Mesenchymal stem cell (in vitro differentiated cells and primary cell): ENCODE measurements around the gene DNTTIP2.
"Not testable (repeated sequence)": the region's sequence is repeated elsewhere in the genome, so short reads cannot be mapped to it uniquely, and the experiment has no call there.

Experiments
- DNase-seq: peaks from one replicate; pipeline ENCODE4 v3.0.0-alpha.2; 2013
- H2AFZ ChIP-seq: one replicate; pipeline ENCODE4 v1.6.1; 2013; ENCODE audit warnings: low read depth, mild to moderate bottlenecking, control low read depth, inconsistent platforms, low read length, moderate library complexity
- H2AK5ac ChIP-seq: 2 replicates; pipeline ENCODE4 v1.6.1; 2013; ENCODE audit warnings: low read length, moderate library complexity, mild to moderate bottlenecking, inconsistent platforms; ENCODE audit not compliant: severe bottlenecking
- H2BK120ac ChIP-seq: one replicate; pipeline ENCODE4 v1.6.1; 2013; ENCODE audit warnings: low read depth, mild to moderate bottlenecking, inconsistent platforms, low read length, moderate library complexity
- H2BK12ac ChIP-seq, 2 experiments: one replicate each; pipeline ENCODE4 v1.6.1; 2013; ENCODE audit warnings: inconsistent platforms in 2 of 2, low read length in 2 of 2, mild to moderate bottlenecking in 2 of 2, moderate library complexity in 2 of 2, control low read depth in 1 of 2
- H2BK15ac ChIP-seq: one replicate; pipeline ENCODE4 v1.6.1; 2013; ENCODE audit warnings: mild to moderate bottlenecking, low read depth, inconsistent platforms; ENCODE audit not compliant: poor library complexity, severe bottlenecking
- H2BK5ac ChIP-seq: 2 replicates; pipeline ENCODE4 v1.6.1; 2013; ENCODE audit warnings: low read depth, mild to moderate bottlenecking, low read length, control low read depth, inconsistent platforms; ENCODE audit not compliant: poor library complexity, severe bottlenecking
- H3K14ac ChIP-seq, 2 experiments: one replicate each; pipeline ENCODE4 v1.6.1; 2013; ENCODE audit warnings: inconsistent platforms in 2 of 2, low read length in 2 of 2, control low read depth in 1 of 2, mild to moderate bottlenecking in 1 of 2, moderate library complexity in 1 of 2
- H3K18ac ChIP-seq, 2 experiments: one replicate each; pipeline ENCODE4 v1.6.1; 2013; ENCODE audit warnings: inconsistent platforms in 2 of 2, low read length in 2 of 2, control low read depth in 1 of 2, low read depth in 1 of 2, mild to moderate bottlenecking in 1 of 2
- H3K23ac ChIP-seq, 2 experiments: one replicate each; pipeline ENCODE4 v1.6.1; 2013; ENCODE audit warnings: inconsistent platforms in 2 of 2, low read length in 2 of 2, mild to moderate bottlenecking in 2 of 2, moderate library complexity in 2 of 2, control low read depth in 1 of 2
- H3K27ac ChIP-seq: 2 replicates; pipeline ENCODE4 v1.5.1; 2013; ENCODE audit warnings: mild to moderate bottlenecking, moderate library complexity, low read length, control low read depth, inconsistent platforms; ENCODE audit not compliant: poor library complexity, severe bottlenecking
- H3K27me3 ChIP-seq, 2 experiments: 2 replicates each; pipeline versions ENCODE4 v1.6.1 to v1.7.0; 2013; ENCODE audit warnings: low read length in 2 of 2, mild to moderate bottlenecking in 2 of 2, moderate library complexity in 2 of 2, control low read depth in 1 of 2, inconsistent platforms in 1 of 2; ENCODE audit not compliant: control insufficient read depth in 1 of 2, insufficient read depth in 1 of 2
- H3K36me3 ChIP-seq, 2 experiments: 2 replicates each; pipeline versions ENCODE4 v1.6.1 to v1.7.0; 2013; ENCODE audit warnings: low read length in 2 of 2, control low read depth in 1 of 2, inconsistent platforms in 1 of 2, low read depth in 1 of 2, mild to moderate bottlenecking in 1 of 2; ENCODE audit not compliant: insufficient read depth in 2 of 2, control insufficient read depth in 1 of 2
- H3K4ac ChIP-seq, 2 experiments: one replicate each; pipeline ENCODE4 v1.6.1; 2013; ENCODE audit warnings: inconsistent platforms in 2 of 2, low read length in 2 of 2, mild to moderate bottlenecking in 2 of 2, moderate library complexity in 2 of 2, control low read depth in 1 of 2, low read depth in 1 of 2
- H3K4me1 ChIP-seq: 2 replicates; pipeline ENCODE4 v1.6.1; 2013; ENCODE audit warnings: low read depth, low read length, control low read depth; ENCODE audit not compliant: control insufficient read depth, insufficient read depth
- H3K4me2 ChIP-seq: 2 replicates; pipeline ENCODE4 v1.6.1; 2013; ENCODE audit warnings: low read length, mild to moderate bottlenecking, inconsistent platforms; ENCODE audit not compliant: poor library complexity, severe bottlenecking
- H3K4me3 ChIP-seq, 2 experiments: 2 replicates each; pipeline versions ENCODE4 v1.5.1 to v1.7.0; 2013; ENCODE audit warnings: low read length in 2 of 2, mild to moderate bottlenecking in 2 of 2, control low read depth in 1 of 2, low read depth in 1 of 2; ENCODE audit not compliant: insufficient read depth in 1 of 2
- H3K79me1 ChIP-seq: replicated peaks from 2 replicates; pipeline ENCODE4 v1.6.1; 2013; ENCODE audit warnings: mild to moderate bottlenecking, control low read depth, low read length, inconsistent platforms; ENCODE audit not compliant: poor library complexity, severe bottlenecking
- H3K9ac ChIP-seq: 2 replicates; pipeline ENCODE4 v1.7.0; 2013; ENCODE audit warnings: mild to moderate bottlenecking, low read length, moderate library complexity
- H3K9me3 ChIP-seq: 2 replicates; pipeline ENCODE4 v1.7.0; 2013; ENCODE audit warnings: mild to moderate bottlenecking, low read length; ENCODE audit not compliant: control insufficient read depth
- H4K8ac ChIP-seq: one replicate; pipeline ENCODE4 v1.6.1; 2013; ENCODE audit warnings: inconsistent platforms, mild to moderate bottlenecking, low read length, moderate library complexity
- H4K91ac ChIP-seq: one replicate; pipeline ENCODE4 v1.6.1; 2013; ENCODE audit warnings: mild to moderate bottlenecking, low read length, inconsistent platforms
- WGBS: methylation state at CpG from one replicate; pipeline ENCODE4 v1.1.7; 2013; ENCODE audit warnings: mixed read lengths; 5-methylcytosine and 5-hydroxymethylcytosine counted together

Gene DNTTIP2

GRCh38 chr1:93857653-93858052 lies 21.4 kb downstream of the DNTTIP2 start:
- not testable (repeated sequence) for H2BK120ac ChIP-seq, H4K91ac ChIP-seq, H3K4me3 ChIP-seq, H3K23ac ChIP-seq, H2AK5ac ChIP-seq, H3K4me1 ChIP-seq, H2AFZ ChIP-seq, H4K8ac ChIP-seq, H3K9me3 ChIP-seq, H3K4me2 ChIP-seq, H2BK12ac ChIP-seq, DNase-seq, H3K14ac ChIP-seq, H3K18ac ChIP-seq, H2BK15ac ChIP-seq, H2BK5ac ChIP-seq, H3K79me1 ChIP-seq, H3K27ac ChIP-seq, H3K36me3 ChIP-seq, H3K4ac ChIP-seq, H3K27me3 ChIP-seq, H3K9ac ChIP-seq
- 100% methylated on average over 1 of the region's 3 CpGs for WGBS

- not testable (repeated sequence) for H3K4me2 ChIP-seq, H2BK120ac ChIP-seq, H3K4me3 ChIP-seq, H3K4me1 ChIP-seq, H2AK5ac ChIP-seq, H2BK5ac ChIP-seq, H3K14ac ChIP-seq, H3K27ac ChIP-seq, H3K4ac ChIP-seq, H4K8ac ChIP-seq, H3K79me1 ChIP-seq, H3K27me3 ChIP-seq, H3K36me3 ChIP-seq, H3K18ac ChIP-seq, H4K91ac ChIP-seq, H3K9me3 ChIP-seq, H2BK12ac ChIP-seq, H2AFZ ChIP-seq, H3K9ac ChIP-seq, H2BK15ac ChIP-seq, H3K23ac ChIP-seq, DNase-seq
- 85% methylated on average over 8 of the region's 9 CpGs for WGBS
Observed at GRCh38 chr1:93855983-93856382, 23.0 kb downstream of the DNTTIP2 start.

- H2BK15ac ChIP-seq: no peak overlapping the region
- no peak overlapping the region for H2AFZ ChIP-seq
- H3K27ac ChIP-seq: no peak overlapping the region
- no peak overlapping the region for H3K4me3 ChIP-seq
- no peaks in the 10 kb centered on the region for H3K9me3 ChIP-seq
- WGBS: 100% methylated on average over 1 of the region's 3 CpGs
- no peaks in the 10 kb centered on the region for H3K79me1 ChIP-seq
- H3K36me3 ChIP-seq: no peaks in the 10 kb centered on the region
- peaks cover 0 to 8% of the 10 kb centered on the region in 2 experiments for H3K27me3 ChIP-seq
- H4K91ac ChIP-seq: no peak overlapping the region
- no peak overlapping the region for H3K18ac ChIP-seq
- H3K4me2 ChIP-seq: no peak overlapping the region
- H2BK12ac ChIP-seq: no peak overlapping the region
- no peak overlapping the region for H3K23ac ChIP-seq
- no peak overlapping the region for H2BK120ac ChIP-seq
- H4K8ac ChIP-seq: no peak overlapping the region
- no peak overlapping the region for H2AK5ac ChIP-seq
- no peaks in the 10 kb centered on the region for H3K4me1 ChIP-seq
- H3K14ac ChIP-seq: no peak overlapping the region
- no peak overlapping the region for H3K9ac ChIP-seq
- no peak for DNase-seq
- H3K4ac ChIP-seq: no peak overlapping the region
- no peak overlapping the region for H2BK5ac ChIP-seq
Observed at GRCh38 chr1:93853940-93854339, 25.1 kb downstream of the DNTTIP2 start.

GRCh38 chr1:93851878-93852277 lies 27.1 kb downstream of the DNTTIP2 start:
- Histone ChIP-seq H3K18ac (no peak overlapping the region), H3K9me3 (no peaks in the 10 kb centered on the region), H2BK12ac (no peak overlapping the region), H3K4me3 (no peak overlapping the region), H2BK120ac (no peak overlapping the region), H3K14ac (no peak overlapping the region), H2BK5ac (no peak overlapping the region), H3K79me1 (no peaks in the 10 kb centered on the region), H2AK5ac (no peak overlapping the region), H3K36me3 (no peaks in the 10 kb centered on the region), H2AFZ (no peak overlapping the region), H2BK15ac (no peak overlapping the region), H3K27me3 (peaks cover 0 to 8% of the 10 kb centered on the region in 2 experiments), H3K4me2 (no peak overlapping the region), H3K27ac (no peak overlapping the region), H3K9ac (no peak overlapping the region), H4K8ac (no peak overlapping the region), H3K23ac (no peak overlapping the region), H3K4ac (no peak overlapping the region), H3K4me1 (no peaks in the 10 kb centered on the region), H4K91ac (no peak overlapping the region)
- no CpG with 5 or more reads among the region's 1 CpG for WGBS
- no peak for DNase-seq
